ENCODE results near the gene ADAP1.

ADAP1 gene

GRCh38 chr7:988426-988911 lies 34.0 kb upstream of the ADAP1 start:
- Histone ChIP-seq H3K27ac (ENCODE audit: extremely low read depth, low read depth, low read length) (no peak overlapping the region), H3K36me3 (ENCODE audit: control insufficient read depth in 2 of 2, insufficient read depth in 1 of 2, low read length in 2 of 2) (no peaks in the 10 kb centered on the region), H3K4me1 (ENCODE audit: control insufficient read depth, insufficient read depth, low read length) (no peaks in the 10 kb centered on the region; the same call in 1 of the 2 replicates), H3K9me3 (ENCODE audit: control insufficient read depth, insufficient read depth, low read depth, low read length) (no peaks in the 10 kb centered on the region), H3K4me3 (ENCODE audit: low read depth, low read length) (no peak overlapping the region)
- ChIA-PET POLR2A (interaction anchor here (1.0 kb wide), 1 partner anchor 22 kb away, joined by 3 read pairs; no protein-coding TSS in a partner anchor), CTCF (interaction anchor here (0.7 kb wide), 2 partner anchors 78 to 79 kb away, joined by 3 to 4 read pairs; no protein-coding TSS in a partner anchor)
- TF ChIP-seq EGR2 (tag by site-specific recombination; IDR thresholded peaks at IDR 0.05; ENCODE audit: low read depth) (peak; percentile 56), ZNF221 (tag by site-specific recombination; IDR thresholded peaks at IDR 0.05; ENCODE audit: borderline replicate concordance) (no peak), BCL6B (tag by site-specific recombination; IDR thresholded peaks at IDR 0.05) (no peak), SP2 (tag by site-specific recombination; IDR thresholded peaks at IDR 0.05) (peak; percentile 9; the same call in 1 of the 2 replicates), KLF1 (tag by site-specific recombination; IDR thresholded peaks at IDR 0.05) (0 out of 2 replicates have a peak, but pooled peaks have one; percentile 15), ZFHX2 (tag by site-specific recombination; conservative IDR thresholded peaks at IDR 0.05) (peak; percentile 57), ZNF585B (tag by site-specific recombination; IDR thresholded peaks at IDR 0.05) (no peak), GLIS1 (tag by site-specific recombination; IDR thresholded peaks at IDR 0.05) (peak; percentile 87), PATZ1 (tag by site-specific recombination; IDR thresholded peaks at IDR 0.05) (no peak)

DNA sequence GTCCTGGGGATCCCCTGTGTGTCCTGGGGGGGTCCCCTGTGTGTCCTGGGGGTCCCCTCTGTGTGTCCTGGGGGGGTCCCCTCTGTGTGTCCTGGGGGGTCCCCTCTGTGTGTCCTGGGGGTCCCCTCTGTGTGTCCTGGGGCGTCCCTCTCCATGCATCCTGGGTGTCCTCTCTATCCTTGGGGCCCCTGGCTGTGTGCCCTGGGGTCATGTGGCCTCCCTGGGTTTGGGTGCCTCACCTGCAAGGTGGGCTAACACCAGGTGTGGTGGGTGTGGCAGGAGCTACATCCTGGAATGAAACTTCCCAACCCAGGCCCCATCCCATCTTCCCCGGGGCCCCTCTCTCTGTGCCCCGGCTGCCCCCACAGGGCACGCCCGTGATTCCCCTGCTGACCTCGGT lies 33.4 kb upstream of the ADAP1 start:
- Histone ChIP-seq H3K9me3 (ENCODE audit: control insufficient read depth, insufficient read depth, low read depth, low read length) (no peaks in the 10 kb centered on the region), H3K4me3 (ENCODE audit: low read depth, low read length) (no peak overlapping the region), H3K36me3 (ENCODE audit: control insufficient read depth in 2 of 2, insufficient read depth in 1 of 2, low read length in 2 of 2) (no peaks in the 10 kb centered on the region), H3K27ac (ENCODE audit: extremely low read depth, low read depth, low read length) (no peak overlapping the region), H3K4me1 (ENCODE audit: control insufficient read depth, insufficient read depth, low read length) (no peaks in the 10 kb centered on the region)
- ChIA-PET POLR2A (interaction anchor here (1.0 kb wide), 1 partner anchor 22 kb away, joined by 3 read pairs; no protein-coding TSS in a partner anchor), CTCF (interaction anchor here (0.7 kb wide), 1 partner anchor 78 kb away, joined by 3 read pairs; no protein-coding TSS in a partner anchor)
- no peak for TF ChIP-seq SP7 (tag by site-specific recombination; IDR thresholded peaks at IDR 0.05)
- peak; percentile 11; the same call in 1 of the 2 replicates for TF ChIP-seq GLIS2 (tag by site-specific recombination; IDR thresholded peaks at IDR 0.05)
- no peak for TF ChIP-seq OVOL3 (tag by site-specific recombination; IDR thresholded peaks at IDR 0.05)
- TF ChIP-seq GLIS1 (tag by site-specific recombination; IDR thresholded peaks at IDR 0.05): peak; percentile 35; the same call in 1 of the 2 replicates

DNA sequence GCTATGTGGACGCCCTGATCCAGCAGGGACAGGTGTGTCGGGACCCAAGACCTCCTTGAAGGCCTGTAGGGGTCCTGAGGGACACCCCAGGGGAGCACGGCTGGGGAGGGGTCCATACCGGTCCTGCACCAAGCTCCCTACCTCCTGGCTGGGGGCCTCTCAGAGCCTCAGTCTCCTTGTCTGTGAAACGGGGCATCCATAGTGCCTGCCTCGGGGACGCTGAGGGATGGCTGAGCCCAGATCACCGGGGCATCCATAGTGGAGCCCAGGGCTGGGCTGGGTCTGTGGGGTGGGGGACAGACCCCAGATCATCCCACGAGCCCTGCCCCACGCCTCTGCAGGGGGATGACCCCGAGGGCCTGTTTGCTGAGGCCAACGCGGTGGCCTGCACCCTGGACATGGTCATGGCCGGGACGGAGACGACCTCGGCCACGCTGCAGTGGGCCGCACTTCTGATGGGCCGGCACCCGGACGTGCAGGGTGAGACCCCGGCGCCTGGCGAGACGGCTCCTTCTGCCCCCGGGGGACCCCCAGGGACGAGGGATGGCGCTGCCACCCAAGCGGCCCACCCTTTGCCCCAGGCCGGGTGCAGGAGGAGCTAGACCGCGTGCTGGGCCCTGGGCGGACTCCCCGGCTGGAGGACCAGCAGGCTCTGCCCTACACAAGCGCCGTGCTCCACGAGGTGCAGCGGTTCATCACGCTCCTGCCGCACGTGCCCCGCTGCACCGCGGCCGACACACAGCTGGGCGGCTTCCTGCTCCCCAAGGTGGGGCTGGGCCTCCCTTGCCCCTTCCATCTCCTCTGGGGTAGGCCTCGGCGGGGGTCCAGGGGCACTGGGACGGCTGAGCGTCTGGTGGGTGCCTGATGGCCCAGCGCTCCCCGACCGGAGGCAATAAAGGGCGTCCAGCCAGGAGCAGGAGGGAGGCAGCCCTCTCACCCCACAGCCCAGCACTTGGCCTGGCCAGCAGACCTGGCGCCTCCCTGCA lies 32.6 kb upstream of the ADAP1 start:
- no peaks in the 10 kb centered on the region for H3K9me3 ChIP-seq (ENCODE audit: control insufficient read depth, insufficient read depth, low read depth, low read length)
- peak; percentile 49; the same call in 1 of the 2 replicates for TF ChIP-seq GLIS1 (tag by site-specific recombination; IDR thresholded peaks at IDR 0.05)
- no peak for TF ChIP-seq HOXC10 (CRISPR knock-in tag; IDR thresholded peaks at IDR 0.05)
- H3K27ac ChIP-seq (ENCODE audit: extremely low read depth, low read depth, low read length): no peak overlapping the region
- no peaks in the 10 kb centered on the region for H3K4me1 ChIP-seq (ENCODE audit: control insufficient read depth, insufficient read depth, low read length)
- POLR2A ChIA-PET: no interaction called here
- H3K4me3 ChIP-seq (ENCODE audit: low read depth, low read length): no peak overlapping the region
- CTCF ChIA-PET: interaction anchor here (0.6 to 0.7 kb wide), 2 partner anchors 78 to 86 kb away, joined by 3 read pairs; no protein-coding TSS in a partner anchor
- no peaks in the 10 kb centered on the region for H3K36me3 ChIP-seq (ENCODE audit: control insufficient read depth in 2 of 2, insufficient read depth in 1 of 2, low read length in 2 of 2)
